ENCODE measurements around the gene TTC9B.

The TTC9B gene

GRCh38 chr19:40205760-40206159 is 12.4 kb downstream of the TTC9B start:
- TF ChIP-seq CTCF (IDR thresholded peaks at IDR 0.05; ENCODE audit: control insufficient read depth, extremely low read depth, insufficient read depth), result no peak
- no peak overlapping the region for H3K4me3 ChIP-seq (ENCODE audit: low read depth, low read length)
- DNase-seq (ENCODE audit: low read depth), result no peak

GRCh38 chr19:40204381-40204780 is 13.8 kb downstream of the TTC9B start:
- no peak for TF ChIP-seq CTCF (IDR thresholded peaks at IDR 0.05; ENCODE audit: control insufficient read depth, extremely low read depth, insufficient read depth)
- DNase-seq (ENCODE audit: low read depth), result no peak
- H3K4me3 ChIP-seq (ENCODE audit: low read depth, low read length), result no peak overlapping the region

- no peak for TF ChIP-seq CTCF (IDR thresholded peaks at IDR 0.05; ENCODE audit: control insufficient read depth, extremely low read depth, insufficient read depth)
- DNase-seq (ENCODE audit: low read depth), result no peak
- no peak overlapping the region for H3K4me3 ChIP-seq (ENCODE audit: low read depth, low read length)
Observed at GRCh38 chr19:40200341-40201099, 17.7 kb downstream of the TTC9B start.

GRCh38 chr19:40198272-40198990 is 19.8 kb downstream of the TTC9B start:
- no peak for TF ChIP-seq CTCF (IDR thresholded peaks at IDR 0.05; ENCODE audit: control insufficient read depth, extremely low read depth, insufficient read depth)
- DNase-seq (ENCODE audit: low read depth), result no peak
- H3K4me3 ChIP-seq (ENCODE audit: low read depth, low read length), result no peak overlapping the region

GRCh38 chr19:40193587-40193849 is 24.7 kb downstream of the TTC9B start:
- TF ChIP-seq CTCF (IDR thresholded peaks at IDR 0.05; ENCODE audit: control insufficient read depth, extremely low read depth, insufficient read depth), result no peak
- DNase-seq (ENCODE audit: low read depth), result no peak
- H3K4me3 ChIP-seq (ENCODE audit: low read depth, low read length), result no peak overlapping the region

GRCh38 chr19:40192758-40193586 is 25.2 kb downstream of the TTC9B start:
- no peak for DNase-seq (ENCODE audit: low read depth)
- H3K4me3 ChIP-seq (ENCODE audit: low read depth, low read length), result no peak overlapping the region
- no peak for TF ChIP-seq CTCF (IDR thresholded peaks at IDR 0.05; ENCODE audit: control insufficient read depth, extremely low read depth, insufficient read depth)
